ENCODE results near the gene EIF4E1B.
"Not testable (repeated sequence)": the region's sequence is repeated elsewhere in the genome, so short reads cannot be mapped to it uniquely, and the experiment has no call there.

EIF4E1B gene, protein sequence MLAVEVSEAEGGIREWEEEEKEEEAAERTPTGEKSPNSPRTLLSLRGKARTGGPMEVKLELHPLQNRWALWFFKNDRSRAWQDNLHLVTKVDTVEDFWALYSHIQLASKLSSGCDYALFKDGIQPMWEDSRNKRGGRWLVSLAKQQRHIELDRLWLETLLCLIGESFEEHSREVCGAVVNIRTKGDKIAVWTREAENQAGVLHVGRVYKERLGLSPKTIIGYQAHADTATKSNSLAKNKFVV

DNA sequence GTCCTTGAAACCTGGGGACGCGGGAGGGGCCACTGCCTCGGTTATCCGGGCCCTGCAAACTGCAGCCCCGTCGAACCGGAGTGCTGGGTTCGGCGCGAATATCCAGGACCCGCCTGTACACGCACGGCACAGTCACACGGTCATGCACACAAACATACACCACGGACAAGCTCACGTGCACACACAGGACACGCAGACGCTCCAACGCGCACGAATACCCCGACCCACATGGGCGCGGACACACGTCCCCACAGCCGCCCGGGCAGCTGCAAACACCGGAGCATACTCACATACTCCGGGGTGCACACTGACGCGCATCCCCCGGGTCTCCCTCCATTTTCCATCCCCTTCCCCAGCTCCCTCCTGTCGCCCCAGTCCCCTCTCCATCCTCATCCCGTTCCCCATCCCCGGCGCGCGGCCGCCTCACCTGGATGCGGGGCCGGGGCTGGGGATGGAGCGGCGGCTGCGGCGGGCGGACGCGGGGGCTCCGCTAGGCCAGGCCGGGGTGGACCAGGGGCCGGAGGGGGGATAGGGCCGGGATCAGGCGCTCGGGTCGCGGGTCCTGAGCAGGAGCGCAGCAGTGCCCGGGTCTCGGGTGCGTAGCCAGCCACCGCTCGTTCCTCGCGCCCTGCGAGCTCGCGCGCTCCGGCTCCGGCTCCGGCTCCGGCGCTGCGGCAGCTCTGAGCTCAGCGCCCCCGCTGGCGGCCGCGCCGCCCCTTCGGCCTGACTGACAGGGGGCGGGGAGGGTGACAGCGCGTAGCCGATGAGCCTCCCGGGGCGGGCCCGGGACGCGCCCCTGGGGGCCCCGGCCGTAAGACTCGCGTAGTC is at the start of gene EIF4E1B, which contains the start of gene SNCB:
Gene EIF4E1B (plus strand): TSS at position 823 of the 828 bp plus-strand sequence. CDS start 12,113 bp downstream, outside the sequence.
Gene SNCB (minus strand): TSS at position 682 of the 828 bp plus-strand sequence. CDS start 880 bp downstream, outside the sequence.
- no peak for DNase-seq

DNA sequence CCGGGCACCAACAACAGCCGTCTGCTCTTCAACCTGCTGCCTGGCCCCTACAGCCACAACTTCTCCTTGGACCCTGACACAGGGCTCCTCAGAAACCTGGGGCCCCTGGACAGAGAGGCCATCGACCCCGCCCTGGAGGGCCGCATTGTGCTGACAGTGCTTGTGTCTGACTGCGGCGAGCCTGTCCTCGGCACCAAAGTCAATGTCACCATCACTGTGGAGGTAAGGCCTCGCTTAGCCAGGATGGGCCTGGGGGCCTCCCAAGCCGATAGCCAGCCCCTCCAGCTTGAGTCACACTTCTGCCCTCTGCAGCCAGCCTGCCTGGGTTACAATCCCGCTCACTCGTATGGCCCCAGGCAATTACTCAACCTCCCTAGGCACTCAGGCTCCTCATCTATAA is 49.1 kb upstream of the EIF4E1B start:
- DNase-seq: no peak

DNA sequence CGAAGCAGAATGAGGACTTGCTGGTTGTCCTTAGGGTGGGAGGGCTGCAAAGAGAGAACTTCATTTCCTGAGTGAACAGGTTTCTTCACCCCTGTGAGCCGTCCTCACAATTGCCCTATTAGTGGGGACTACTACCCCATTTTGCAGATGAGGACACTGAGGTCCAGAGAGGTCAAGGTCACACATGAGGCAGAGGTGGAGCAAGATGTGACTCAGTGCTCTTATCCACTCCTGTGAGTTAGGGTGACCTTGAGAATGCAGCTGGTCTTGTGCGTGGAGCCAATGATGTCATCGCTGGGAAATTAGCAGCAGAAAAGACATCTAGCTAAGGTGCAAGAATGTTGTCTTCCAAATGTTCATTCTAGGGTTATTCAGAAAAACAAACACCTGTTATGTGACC is 47.4 kb upstream of the EIF4E1B start:
- no peak for DNase-seq

DNA sequence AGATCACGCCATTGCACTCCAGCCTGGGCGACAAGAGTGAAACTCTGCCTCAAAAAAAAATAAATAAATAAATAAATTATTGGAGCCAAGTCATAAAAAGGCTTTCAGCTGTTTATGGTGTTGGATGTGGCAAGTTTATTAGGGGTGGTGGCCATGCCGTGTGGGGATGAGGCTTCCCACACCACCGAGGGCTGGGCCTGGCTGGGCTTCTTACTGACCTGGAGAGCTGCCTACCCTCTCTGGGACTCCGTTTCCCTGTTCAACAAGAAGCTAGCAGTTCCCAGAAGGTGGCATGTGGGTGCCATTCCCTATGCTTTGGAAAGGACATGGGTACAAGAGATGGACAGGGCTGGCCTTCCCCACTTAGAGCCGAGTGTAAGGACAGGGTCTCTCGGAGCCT is 43.1 kb upstream of the EIF4E1B start:
- DNase-seq: no peak

DNA sequence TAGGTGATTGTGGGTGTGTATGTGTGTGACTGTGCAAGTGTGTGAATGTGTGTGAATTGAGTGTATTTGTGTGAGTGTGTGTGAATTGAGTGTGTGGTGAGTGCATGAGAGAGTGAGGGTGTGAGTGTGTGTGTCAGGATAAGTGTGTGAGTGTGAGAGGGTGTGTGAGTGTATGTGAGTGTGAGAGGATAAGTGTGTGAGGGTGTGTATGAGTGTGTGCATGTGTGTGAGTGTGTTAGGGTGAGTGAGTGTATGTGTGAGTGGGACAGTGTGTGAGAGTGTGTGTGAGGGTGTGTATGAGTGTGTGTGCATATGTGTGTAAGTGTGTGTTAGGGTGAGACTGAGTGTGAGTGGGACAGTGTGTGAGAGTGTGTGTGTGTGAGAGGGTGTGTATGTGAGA is 42.2 kb upstream of the EIF4E1B start:
- no peak for DNase-seq

DNA sequence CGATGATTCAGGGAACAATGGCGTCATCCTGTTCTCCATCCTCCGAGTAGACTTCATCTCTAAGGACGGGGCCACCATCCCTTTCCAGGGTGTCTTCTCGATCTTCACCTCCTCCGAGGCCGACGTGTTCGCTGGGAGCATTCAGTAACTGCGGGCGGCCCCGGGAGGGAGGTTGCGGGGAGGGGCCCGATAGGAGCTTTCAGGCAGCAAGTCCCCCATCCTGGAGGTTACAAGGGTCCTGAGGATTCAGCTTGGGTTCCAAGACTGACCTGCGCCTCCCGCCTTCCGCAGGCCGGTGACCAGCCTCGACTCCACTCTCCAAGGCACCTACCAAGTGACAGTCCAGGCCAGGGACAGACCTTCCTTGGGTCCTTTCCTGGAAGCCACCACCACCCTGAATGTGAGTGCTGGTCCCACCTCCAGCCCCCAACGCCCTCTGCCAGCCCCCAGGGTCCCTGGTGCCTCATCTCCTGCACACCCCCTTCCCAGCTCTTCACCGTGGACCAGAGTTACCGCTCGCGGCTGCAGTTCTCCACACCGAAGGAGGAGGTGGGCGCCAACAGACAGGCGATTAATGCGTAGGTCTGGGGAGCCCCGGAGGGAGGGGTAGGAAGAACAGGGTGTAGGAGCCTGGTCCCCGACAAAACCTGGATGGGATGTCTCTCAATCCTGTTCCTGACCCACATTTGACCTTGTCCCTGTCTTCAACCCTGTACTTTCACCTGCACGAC is 41.3 kb upstream of the EIF4E1B start:
- no peak for DNase-seq

DNA sequence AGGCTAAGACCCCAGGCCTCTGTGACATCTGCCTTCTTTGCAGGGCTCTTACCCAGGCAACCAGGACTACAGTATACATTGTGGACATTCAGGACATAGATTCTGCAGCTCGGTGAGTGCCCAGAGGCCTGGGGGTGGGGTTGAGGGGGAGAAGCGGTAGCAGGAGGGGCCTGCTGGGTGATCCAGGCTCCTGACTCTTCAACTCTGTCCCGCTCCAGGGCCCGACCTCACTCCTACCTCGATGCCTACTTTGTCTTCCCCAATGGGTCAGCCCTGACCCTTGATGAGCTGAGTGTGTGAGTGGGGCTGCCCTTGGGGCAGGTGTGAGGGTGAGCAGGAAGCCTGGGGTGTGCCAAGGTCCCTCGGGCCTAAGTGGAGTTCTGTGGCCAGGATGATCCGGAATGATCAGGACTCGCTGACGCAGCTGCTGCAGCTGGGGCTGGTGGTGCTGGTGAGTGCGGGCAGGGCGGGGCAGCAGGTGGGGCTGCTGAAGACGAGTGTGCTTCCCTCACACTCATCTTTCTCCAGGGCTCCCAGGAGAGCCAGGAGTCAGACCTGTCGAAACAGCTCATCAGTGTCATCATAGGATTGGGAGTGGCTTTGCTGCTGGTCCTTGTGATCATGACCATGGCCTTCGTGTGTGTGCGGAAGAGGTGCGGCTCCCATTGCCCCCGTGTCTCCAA is 40.3 kb upstream of the EIF4E1B start:
- no peak for DNase-seq

DNA sequence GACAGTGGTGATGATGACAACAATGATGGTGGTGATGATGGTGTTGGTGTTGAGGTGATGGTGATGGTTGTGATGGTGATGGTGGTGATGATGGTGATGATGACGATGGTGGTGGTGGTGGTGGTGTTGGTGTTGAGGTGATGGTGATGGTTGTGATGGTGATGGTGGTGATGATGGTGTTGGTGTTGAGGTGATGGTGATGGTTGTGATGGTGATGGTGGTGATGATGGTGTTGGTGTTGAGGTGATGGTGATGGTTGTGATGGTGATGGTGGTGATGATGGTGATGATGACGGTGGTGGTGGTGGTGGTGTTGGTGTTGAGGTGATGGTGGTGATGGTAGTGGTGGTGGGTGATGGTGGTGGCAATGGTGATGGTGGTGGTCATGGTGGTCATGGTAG is 38.8 kb upstream of the EIF4E1B start:
- not testable (repeated sequence) for DNase-seq

DNA sequence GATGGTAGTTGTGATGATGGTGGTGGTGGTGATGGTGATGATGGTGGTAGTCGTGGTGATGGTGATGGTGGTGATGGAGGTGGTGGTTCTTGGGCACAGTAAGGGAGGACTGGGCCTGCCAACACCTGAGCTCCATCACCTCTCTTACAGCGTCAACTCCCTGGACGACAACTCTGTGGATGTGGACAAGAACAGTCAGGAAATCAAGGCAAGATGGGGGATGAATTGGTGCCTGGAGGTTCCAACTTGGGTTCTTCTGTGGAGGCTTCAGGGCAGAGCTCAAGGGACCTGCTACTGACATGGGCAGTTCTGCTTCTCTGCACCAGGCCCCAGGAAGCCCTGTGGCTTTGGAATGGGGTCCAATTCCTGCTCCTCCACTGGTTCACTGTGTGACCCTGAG is 37.9 kb upstream of the EIF4E1B start:
- DNase-seq: no peak

DNA sequence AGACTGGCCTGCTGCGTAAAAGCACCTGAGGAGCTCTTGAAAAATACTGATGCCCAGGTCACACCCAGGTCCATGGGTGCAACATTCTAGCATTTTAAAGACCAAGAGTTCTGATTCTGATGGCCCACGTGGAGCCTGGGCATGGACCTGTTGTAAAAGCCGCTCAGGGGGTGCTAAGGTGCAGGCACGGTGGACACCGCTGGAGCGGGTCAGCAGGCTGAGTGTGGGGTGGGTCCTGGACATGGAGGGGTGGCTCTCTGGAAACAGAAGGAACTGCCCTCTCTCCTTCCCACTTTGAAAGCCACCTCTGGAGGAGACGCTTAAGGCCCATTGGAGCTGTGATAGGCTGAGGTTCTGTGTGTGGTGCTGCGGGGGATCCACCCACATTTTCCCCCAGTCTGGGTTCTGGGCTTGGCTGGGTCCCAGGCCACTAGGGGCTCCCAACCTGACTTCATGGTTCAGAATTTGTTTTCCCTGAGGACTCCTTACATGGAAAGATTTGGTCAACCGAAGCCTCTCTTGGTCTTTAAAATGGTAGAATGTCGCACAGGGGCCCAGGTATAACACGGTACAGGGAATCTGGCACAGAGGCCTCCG is 37.1 kb upstream of the EIF4E1B start:
- DNase-seq: no peak

DNA sequence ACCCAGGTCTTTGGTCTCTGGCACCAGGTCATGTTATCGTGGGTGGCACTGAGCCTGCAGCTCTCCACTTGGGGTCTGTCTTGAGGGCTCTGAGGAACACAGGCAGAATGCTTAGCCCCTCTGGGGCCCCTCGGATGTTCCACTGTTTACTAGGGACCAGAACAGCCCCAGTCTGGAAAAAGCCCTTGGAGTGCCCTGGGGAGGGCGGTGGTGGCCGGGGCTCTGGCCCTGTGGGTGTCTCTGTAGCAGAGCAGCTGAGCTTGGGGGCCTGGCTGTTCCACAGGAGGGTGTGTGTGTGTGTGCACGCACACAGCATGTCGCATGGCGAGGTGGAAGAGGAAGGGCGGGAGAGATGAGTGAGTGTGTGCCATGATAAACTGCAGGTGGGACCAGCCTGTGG is 35.9 kb upstream of the EIF4E1B start:
- no peak for DNase-seq

DNA sequence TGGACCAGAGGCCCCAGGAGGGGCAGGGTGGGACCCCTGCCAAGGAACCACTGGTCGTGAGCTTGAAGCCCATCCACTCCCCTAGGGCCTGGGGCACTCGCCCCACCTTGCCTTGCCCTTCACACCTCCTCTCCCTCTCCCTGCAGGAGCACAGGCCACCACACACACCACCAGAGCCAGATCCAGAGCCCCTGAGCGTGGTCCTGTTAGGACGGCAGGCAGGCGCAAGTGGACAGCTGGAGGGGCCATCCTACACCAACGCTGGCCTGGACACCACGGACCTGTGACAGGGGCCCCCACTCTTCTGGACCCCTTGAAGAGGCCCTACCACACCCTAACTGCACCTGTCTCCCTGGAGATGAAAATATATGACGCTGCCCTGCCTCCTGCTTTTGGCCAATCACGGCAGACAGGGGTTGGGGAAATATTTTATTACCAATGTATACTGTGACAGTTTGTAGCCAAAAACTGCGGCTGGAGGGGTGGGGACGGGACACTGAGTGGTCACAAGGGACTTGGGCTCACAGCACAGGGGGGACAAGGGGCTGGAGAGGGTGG is 35.0 kb upstream of the EIF4E1B start:
- no peak for DNase-seq

DNA sequence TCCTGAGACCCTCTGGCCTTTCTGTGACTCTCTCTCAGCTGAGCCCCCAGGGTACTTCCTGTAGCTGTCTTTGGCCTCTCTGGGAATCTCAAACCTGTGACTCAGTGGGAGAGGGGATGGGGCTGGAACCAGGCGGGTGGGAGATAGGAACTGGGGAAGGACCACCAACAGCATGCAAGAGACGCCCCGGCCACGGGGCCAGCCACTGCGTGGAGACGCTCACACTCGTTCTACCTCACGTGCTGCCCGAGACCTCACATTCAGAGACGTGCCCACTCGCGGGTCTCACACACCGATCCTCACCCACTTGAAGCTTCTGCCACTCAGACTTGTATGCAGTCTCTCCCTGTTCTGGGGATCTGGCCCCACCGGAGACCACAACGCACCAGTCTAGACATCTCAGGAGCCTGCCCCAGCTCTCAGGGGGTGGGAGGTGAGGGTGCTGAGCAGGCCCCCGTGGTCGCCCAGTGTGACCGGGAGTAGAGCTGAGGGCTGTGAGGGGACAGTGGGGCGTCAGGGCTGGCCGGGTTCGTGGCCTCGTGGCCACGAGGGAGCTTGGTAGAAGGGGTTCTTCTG is 34.3 kb upstream of the EIF4E1B start:
- DNase-seq: no peak

DNA sequence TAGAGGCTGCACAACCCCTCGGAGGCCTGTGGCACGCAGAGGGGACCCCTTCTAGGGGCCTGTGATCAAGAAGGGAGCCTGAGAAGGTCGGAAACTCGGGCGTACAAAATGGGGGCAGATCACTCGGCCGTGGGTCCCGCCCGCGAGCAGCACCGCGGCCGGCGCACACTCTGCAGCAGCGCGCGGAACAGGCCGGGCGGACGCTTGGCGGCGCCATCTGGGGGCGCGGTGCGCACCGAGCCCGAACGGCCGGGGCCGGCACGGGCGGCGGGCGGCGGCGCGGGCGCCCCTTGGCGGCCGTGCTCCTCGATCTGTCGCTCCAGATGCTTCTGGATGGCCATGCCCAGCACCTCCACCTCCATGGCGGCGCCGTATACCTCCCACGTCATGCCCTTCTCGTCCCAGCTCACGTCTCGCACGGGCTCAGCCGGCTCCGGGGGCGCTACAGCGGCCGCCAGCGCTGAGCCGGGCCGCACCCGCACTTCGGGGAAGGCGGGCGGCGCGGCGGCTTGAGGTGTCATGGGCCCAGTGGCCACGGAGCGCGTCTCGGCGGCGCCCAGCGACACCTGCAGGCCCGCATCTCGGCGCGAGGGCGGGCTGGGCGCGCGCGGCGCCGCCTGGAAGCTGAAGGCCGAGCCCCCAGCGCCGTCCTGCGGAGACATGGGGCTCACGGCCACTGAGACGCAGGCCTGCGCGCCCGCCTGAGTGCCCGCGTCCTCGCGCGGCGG is 33.6 kb upstream of the EIF4E1B start:
- DNase-seq: peak; percentile 61

DNA sequence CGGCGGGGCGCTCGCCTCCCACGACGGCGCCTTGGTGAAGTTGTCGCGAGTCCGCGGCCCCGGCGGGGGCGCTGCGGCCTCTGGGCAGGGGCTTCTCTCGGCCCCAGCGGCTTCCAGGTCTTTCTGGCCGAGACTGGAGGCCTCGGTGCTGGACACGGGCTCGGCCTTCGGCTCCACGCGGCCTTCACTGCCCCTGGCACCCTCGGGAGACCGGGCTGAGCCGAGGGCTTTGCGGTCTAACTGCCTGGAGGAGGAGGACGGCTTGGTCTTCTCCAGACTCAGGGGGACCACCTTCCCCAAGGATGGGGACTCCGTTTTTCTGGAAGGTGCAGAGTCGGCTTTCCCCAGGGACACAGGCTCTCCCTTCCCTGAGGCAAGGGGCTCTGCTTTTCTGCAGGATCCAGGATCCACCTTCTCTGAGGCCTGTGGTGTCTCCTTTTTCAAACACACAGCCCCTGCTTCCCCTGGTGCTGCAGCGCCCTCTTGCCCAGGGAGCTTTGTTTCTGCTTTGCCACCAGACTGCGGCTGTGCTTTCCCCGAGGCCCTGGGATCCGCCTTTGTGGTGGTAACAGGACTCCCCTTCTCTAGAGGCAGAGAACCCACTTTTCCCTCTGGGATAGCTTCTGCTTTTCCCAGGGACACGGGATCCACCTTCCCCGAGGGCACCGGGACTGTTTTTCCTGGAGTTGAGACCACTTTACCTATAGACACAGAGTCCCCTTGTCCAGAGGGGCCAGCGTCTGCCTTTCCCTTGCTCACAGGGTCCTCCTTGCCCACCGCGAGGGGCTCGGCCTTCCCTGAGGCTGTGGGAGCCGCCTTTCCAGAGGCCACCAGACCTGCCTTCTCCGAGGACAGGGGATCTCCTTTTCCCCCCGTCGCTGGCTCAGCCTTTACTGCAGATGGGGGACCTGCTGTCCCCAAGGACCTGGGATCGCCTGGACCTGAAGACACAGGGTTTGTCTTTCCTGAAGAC is 32.8 kb upstream of the EIF4E1B start:
- DNase-seq: no peak

DNA sequence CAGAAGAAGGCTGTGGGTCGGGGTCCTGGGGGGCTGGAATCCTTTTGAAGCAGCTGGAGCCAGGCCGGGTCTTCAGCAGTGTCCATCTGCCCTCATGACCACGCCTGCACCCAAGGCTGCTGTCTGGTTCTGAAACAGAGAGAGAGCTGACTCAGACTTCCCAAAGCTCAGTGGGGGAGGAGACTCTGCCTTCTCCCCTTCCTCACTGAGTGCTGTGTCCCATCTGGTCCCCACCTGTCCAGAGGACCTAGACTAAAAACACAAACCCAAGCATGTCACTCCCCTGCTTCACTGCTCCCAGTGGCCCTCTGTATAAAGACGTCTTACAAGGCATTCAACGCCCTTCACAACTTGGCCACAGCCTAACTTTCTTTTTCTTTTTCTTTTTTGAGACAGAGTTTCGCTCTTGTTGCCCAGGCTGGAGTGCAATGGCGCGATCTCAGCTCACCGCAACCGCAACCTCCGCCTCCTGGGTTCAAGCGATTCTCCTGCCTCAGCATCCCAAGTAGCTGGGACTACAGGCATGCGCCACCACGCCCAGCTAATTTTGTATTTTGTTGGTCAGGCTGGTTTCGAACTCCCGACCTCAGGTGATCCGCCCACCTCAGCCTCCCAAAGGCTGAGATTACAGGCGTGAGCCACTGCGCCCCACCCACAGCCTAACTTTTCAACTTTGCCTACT is 30.6 kb upstream of the EIF4E1B start:
- DNase-seq: not testable (repeated sequence)

DNA sequence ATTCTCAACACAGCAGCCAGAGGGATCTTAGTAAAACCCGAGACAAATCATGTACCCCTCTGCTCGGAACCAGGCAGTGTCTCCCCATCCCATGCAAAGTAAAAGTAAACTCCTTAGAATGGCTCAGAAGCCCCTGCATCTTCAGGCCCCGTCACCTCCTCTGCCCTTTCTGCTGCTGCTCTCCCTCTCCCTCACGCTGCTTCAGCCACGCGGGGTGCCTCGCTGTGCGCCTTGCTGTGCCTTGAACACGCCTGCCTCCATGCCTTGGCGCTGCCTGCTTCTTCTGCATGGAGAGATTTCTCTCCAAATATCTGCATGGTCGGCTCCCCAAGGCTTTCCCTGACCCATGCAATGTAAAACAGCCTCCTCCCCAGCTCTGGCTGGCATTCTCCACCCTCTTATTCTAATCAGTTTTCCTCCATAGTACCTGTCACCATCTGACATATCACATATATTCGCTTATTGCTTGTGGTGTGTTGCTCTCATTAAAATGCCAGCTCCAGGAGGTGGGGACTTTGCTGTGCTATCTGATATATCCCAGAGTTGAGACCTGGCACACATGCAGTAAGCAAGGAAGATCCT is 28.5 kb upstream of the EIF4E1B start:
- DNase-seq: no peak

DNA sequence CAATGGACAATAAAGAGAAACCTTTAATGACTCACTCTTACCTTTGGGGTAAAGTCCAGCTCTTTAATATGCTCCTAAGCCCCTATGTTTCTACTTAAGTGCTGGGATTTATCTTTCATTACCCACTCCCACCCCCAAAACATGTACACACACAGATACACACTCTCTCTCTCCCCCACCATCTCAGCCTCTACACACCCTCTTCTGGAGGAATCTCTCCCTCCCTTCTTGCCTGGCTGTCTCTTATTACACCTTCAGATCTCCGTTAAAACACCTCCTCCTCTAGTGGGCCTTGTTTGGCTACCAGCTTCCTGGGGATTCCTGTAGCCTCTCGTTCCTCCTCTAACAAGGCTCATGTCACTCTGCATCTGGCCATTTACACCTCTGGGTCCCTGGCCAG is 27.4 kb upstream of the EIF4E1B start:
- no peak for DNase-seq

DNA sequence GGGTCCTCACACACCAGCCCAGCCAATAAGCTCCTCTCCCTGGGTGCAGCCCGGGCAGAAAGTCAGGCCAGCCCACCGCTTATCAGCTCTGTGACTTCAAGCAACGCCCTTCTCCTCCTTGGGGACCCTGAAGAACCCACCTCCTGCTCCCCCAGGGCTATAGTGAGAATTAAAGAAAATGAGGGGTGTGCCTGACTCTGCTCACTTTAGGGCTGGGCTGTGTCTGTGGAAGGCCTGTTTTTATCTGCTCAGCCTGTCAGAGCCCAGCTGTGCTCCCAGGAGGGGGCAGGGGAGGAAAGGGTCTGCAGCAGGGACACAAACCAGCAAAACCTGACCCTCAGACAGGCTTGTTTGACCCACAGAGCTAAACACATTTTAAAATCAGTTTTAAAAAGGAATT is 24.4 kb upstream of the EIF4E1B start:
- no peak for DNase-seq

Data from right forelimb (tissue), 1 donor.